Spleen (tissue), 7 donors: Measurements from ENCODE around the gene TCEAL5.
"Not testable (repeated sequence)": the region's sequence is repeated elsewhere in the genome, so short reads cannot be mapped to it uniquely, and the experiment has no call there.

ENCODE experiments used
- POLR2A ChIP-seq, 3 donors: fragments of 450-650 bp; IDR thresholded peaks; one replicate each; pipeline ENCODE4 v1.5.1; 2017; ENCODE audit warnings: antibody characterized with exemption in 3 of 3, mild to moderate bottlenecking in 1 of 3
- POLR2AphosphoS5 ChIP-seq, 3 donors: sonication (generic); formaldehyde crosslinking; IDR thresholded peaks; one replicate each; pipeline ENCODE4 v1.5.1; 2017; ENCODE audit warnings: antibody characterized with exemption in 3 of 3
- TF ChIP-seq, protein P1 (sequence below), 11 experiments: fragments of 200-600 bp in 7 of 11; fragments of 450-650 bp in 4 of 11; sonication (generic) in 4 of 11; IDR thresholded peaks in 8 of 11; conservative IDR thresholded peaks in 3 of 11; 1 replicate in 7 of 11; 2 replicates in 4 of 11; pipeline versions ENCODE4 v1.4.0 to v1.8.0; 2016 to 2021; ENCODE audit warnings: antibody characterized with exemption in 11 of 11, inconsistent platforms in 4 of 11, mild to moderate bottlenecking in 1 of 11
- donor health status: DM: no; HTN: no; CAD: no; lungs with moderate emphysema.
- donor health status: DM: no; HTN: no; CAD: no.
- donor health status: DM: no; HTN: no; CAD: no.

GRCh38 chrX:103235608-103236007 lies 40.9 kb downstream of the TCEAL5 start:
- TF ChIP-seq, protein P1, sequence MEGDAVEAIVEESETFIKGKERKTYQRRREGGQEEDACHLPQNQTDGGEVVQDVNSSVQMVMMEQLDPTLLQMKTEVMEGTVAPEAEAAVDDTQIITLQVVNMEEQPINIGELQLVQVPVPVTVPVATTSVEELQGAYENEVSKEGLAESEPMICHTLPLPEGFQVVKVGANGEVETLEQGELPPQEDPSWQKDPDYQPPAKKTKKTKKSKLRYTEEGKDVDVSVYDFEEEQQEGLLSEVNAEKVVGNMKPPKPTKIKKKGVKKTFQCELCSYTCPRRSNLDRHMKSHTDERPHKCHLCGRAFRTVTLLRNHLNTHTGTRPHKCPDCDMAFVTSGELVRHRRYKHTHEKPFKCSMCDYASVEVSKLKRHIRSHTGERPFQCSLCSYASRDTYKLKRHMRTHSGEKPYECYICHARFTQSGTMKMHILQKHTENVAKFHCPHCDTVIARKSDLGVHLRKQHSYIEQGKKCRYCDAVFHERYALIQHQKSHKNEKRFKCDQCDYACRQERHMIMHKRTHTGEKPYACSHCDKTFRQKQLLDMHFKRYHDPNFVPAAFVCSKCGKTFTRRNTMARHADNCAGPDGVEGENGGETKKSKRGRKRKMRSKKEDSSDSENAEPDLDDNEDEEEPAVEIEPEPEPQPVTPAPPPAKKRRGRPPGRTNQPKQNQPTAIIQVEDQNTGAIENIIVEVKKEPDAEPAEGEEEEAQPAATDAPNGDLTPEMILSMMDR (IDR thresholded peaks at IDR 0.05 in 8 of 11, conservative IDR thresholded peaks at IDR 0.05 in 3 of 11), result not testable (repeated sequence)
- not testable (repeated sequence) for TF ChIP-seq POLR2A, POLR2AphosphoS5 (IDR thresholded peaks at IDR 0.05)
